H54 (cell line): ENCODE data around the gene UBTD1.

Source experiments
- DNase-seq: peaks from one replicate; pipeline ENCODE4 v3.0.0; 2011; ENCODE audit warnings: low spot score, mixed read lengths; ENCODE audit not compliant: insufficient read length
- FAIRE-seq: peaks from 3 replicates; lab custom pipeline; 2011; peaks lifted over from hg19 to GRCh38; lab: Jason Lieb, UNC
- POLR2A ChIP-seq: IDR thresholded peaks from 2 replicates; pipeline ENCODE4 v1.6.1; 2011; ENCODE audit warnings: low read depth, mild to moderate bottlenecking, low read length

Gene UBTD1

GRCh38 chr10:97498841-97499560 is at the start of gene UBTD1:
Gene UBTD1 (plus strand): TSS chr10:97498924. CDS start chr10:97499204, 280 bp downstream.
- DNase-seq: peak; percentile 97
- no peak for FAIRE-seq
- peak; percentile 64 for TF ChIP-seq POLR2A

GRCh38 chr10:97450828-97451227 is 47.9 kb upstream of the UBTD1 start:
- DNase-seq (no peak), FAIRE-seq (no peak)
- TF ChIP-seq POLR2A: no peak

GRCh38 chr10:97451605-97452004 is 47.1 kb upstream of the UBTD1 start:
- DNase-seq (no peak), FAIRE-seq (no peak)
- no peak for TF ChIP-seq POLR2A

GRCh38 chr10:97452352-97452751 is 46.4 kb upstream of the UBTD1 start:
- no peak for FAIRE-seq
- DNase-seq: no peak
- no peak for TF ChIP-seq POLR2A

GRCh38 chr10:97454330-97455036 is 44.2 kb upstream of the UBTD1 start:
- FAIRE-seq: no peak
- no peak for DNase-seq
- TF ChIP-seq POLR2A: no peak

GRCh38 chr10:97456034-97456685 is 42.6 kb upstream of the UBTD1 start:
- TF ChIP-seq POLR2A: no peak
- no peak for FAIRE-seq
- no peak for DNase-seq

GRCh38 chr10:97456686-97457065 is 42.0 kb upstream of the UBTD1 start:
- no peak for FAIRE-seq
- no peak for DNase-seq
- TF ChIP-seq POLR2A: no peak

GRCh38 chr10:97459111-97459510 is 39.6 kb upstream of the UBTD1 start:
- TF ChIP-seq POLR2A: no peak
- FAIRE-seq (no peak), DNase-seq (no peak)

GRCh38 chr10:97459933-97460332 is 38.8 kb upstream of the UBTD1 start:
- FAIRE-seq: no peak
- DNase-seq: no peak
- TF ChIP-seq POLR2A: no peak

GRCh38 chr10:97462309-97462708 is 36.4 kb upstream of the UBTD1 start:
- FAIRE-seq: no peak

GRCh38 chr10:97463363-97464132 is 35.2 kb upstream of the UBTD1 start:
- no peak for TF ChIP-seq POLR2A
- DNase-seq (peak; percentile 42), FAIRE-seq (no peak)

More at GRCh38 chr10:97462309-97462708, 36.4 kb upstream of the UBTD1 start:
- DNase-seq: no peak
- TF ChIP-seq POLR2A: no peak

GRCh38 chr10:97464226-97464625 is 34.5 kb upstream of the UBTD1 start:
- FAIRE-seq: no peak
- no peak for TF ChIP-seq POLR2A
- DNase-seq: no peak

- DNase-seq (no peak), FAIRE-seq (no peak)
- no peak for TF ChIP-seq POLR2A
Observed at GRCh38 chr10:97465982-97466381, 32.7 kb upstream of the UBTD1 start.
